HepG2 (cell line): ENCODE data around the gene NOM1. TPM values are rescaled to one million over a fixed set of nuclear protein-coding genes. Genes with fewer than 3 reads are reported as not detected.
A peak's percentile ranks its signal among the peaks of the same experiment; 100 is the strongest.

Experiments used
- ARNTL ChIP-seq: sonication (generic); formaldehyde crosslinking; IDR thresholded peaks from 2 replicates; pipeline ENCODE4 v1.4.0; 2020; ENCODE audit warnings: mild to moderate bottlenecking, missing genetic modification reagents
- EZH2 ChIP-seq: conservative IDR thresholded peaks from 2 replicates; pipeline ENCODE4 v1.6.1; 2012; ENCODE audit warnings: mild to moderate bottlenecking, low read depth, low read length, moderate library complexity
- FUBP1 ChIP-seq: sonication (generic); formaldehyde crosslinking; IDR thresholded peaks from 2 replicates; pipeline ENCODE4 v1.5.1; 2020; ENCODE audit warnings: missing genetic modification reagents, mild to moderate bottlenecking, borderline replicate concordance
- HNF1A ChIP-seq, 2 experiments: sonication (generic) in 1 of 2; formaldehyde crosslinking in 1 of 2; IDR thresholded peaks; 2 replicates each; pipeline versions ENCODE4 v1.4.0 to v1.6.1; 2016 to 2020; ENCODE audit warnings: borderline replicate concordance in 1 of 2, low read depth in 1 of 2, mild to moderate bottlenecking in 1 of 2, missing genetic modification reagents in 1 of 2
- NCOA2 ChIP-seq: sonication (generic); formaldehyde crosslinking; IDR thresholded peaks from 2 replicates; pipeline ENCODE4 v1.8.0; 2022; ENCODE audit warnings: inconsistent platforms
- NKX3-1 ChIP-seq: sonication (generic); formaldehyde crosslinking; IDR thresholded peaks from 2 replicates; pipeline ENCODE4 v1.5.0; 2020; ENCODE audit warnings: missing genetic modification reagents
- ZNF746 ChIP-seq: sonication (generic); formaldehyde crosslinking; IDR thresholded peaks from 2 replicates; pipeline ENCODE4 v1.8.0; 2022; ENCODE audit warnings: mild to moderate bottlenecking, missing genetic modification reagents
- polyA plus RNA-seq, 8 experiments: library from polyadenylated mRNA; depleted of rRNA in 3 of 8; stranded (reverse) in 7 of 8; unstranded in 1 of 8; fragments of >200 nt; fragmentation: Illumina TruSeq in 4 of 8; extraction: Trizol in 4 of 8; gene quantifications; 2 replicates each; pipeline versions ENCODE4 v1.2.1 to v1.2.3, GENCODE V29; 2011 to 2016; ENCODE audit warnings: low read depth in 4 of 8, missing spikeins in 1 of 8, mixed read lengths in 1 of 8; ENCODE audit not compliant: insufficient read depth in 1 of 8
- total RNA-seq, 5 experiments: library from RNA; depleted of rRNA; stranded (reverse); fragments of >200 nt; fragmentation: Illumina TruSeq; extraction: Trizol; gene quantifications; 2 replicates each; pipeline ENCODE4 v1.2.3, GENCODE V29; 2016; ENCODE audit warnings: low read depth in 1 of 5
- TF ChIP-seq, protein P1 (sequence below): sonication (generic); formaldehyde crosslinking; IDR thresholded peaks from 2 replicates; pipeline ENCODE4 v1.5.0; 2020; ENCODE audit warnings: mild to moderate bottlenecking, missing genetic modification reagents
- TF ChIP-seq, protein P2 (sequence below), 2 experiments: IDR thresholded peaks; 2 replicates each; pipeline ENCODE4 v1.6.1; 2011 to 2012; ENCODE audit warnings: low read length in 2 of 2, borderline replicate concordance in 1 of 2, low read depth in 1 of 2, mild to moderate bottlenecking in 1 of 2, moderate library complexity in 1 of 2
- TF ChIP-seq, protein P3 (sequence below): sonication (generic); formaldehyde crosslinking; IDR thresholded peaks from 2 replicates; pipeline ENCODE4 v1.8.1; 2022; ENCODE audit warnings: low read depth, mild to moderate bottlenecking, missing genetic modification reagents

Gene NOM1
- total and polyA plus RNA-seq, 2 of the 13 experiments (the other 11 are each of a cell fraction or from before 2014, with no cell fraction given), result 14.2 to 26.2 TPM

- TF ChIP-seq, protein P1, sequence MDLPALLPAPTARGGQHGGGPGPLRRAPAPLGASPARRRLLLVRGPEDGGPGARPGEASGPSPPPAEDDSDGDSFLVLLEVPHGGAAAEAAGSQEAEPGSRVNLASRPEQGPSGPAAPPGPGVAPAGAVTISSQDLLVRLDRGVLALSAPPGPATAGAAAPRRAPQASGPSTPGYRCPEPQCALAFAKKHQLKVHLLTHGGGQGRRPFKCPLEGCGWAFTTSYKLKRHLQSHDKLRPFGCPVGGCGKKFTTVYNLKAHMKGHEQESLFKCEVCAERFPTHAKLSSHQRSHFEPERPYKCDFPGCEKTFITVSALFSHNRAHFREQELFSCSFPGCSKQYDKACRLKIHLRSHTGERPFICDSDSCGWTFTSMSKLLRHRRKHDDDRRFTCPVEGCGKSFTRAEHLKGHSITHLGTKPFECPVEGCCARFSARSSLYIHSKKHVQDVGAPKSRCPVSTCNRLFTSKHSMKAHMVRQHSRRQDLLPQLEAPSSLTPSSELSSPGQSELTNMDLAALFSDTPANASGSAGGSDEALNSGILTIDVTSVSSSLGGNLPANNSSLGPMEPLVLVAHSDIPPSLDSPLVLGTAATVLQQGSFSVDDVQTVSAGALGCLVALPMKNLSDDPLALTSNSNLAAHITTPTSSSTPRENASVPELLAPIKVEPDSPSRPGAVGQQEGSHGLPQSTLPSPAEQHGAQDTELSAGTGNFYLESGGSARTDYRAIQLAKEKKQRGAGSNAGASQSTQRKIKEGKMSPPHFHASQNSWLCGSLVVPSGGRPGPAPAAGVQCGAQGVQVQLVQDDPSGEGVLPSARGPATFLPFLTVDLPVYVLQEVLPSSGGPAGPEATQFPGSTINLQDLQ (CRISPR knock-in tag), result no peak; the same call in 1 of the 2 replicates
- no peak for TF ChIP-seq EZH2
- TF ChIP-seq, protein P2, sequence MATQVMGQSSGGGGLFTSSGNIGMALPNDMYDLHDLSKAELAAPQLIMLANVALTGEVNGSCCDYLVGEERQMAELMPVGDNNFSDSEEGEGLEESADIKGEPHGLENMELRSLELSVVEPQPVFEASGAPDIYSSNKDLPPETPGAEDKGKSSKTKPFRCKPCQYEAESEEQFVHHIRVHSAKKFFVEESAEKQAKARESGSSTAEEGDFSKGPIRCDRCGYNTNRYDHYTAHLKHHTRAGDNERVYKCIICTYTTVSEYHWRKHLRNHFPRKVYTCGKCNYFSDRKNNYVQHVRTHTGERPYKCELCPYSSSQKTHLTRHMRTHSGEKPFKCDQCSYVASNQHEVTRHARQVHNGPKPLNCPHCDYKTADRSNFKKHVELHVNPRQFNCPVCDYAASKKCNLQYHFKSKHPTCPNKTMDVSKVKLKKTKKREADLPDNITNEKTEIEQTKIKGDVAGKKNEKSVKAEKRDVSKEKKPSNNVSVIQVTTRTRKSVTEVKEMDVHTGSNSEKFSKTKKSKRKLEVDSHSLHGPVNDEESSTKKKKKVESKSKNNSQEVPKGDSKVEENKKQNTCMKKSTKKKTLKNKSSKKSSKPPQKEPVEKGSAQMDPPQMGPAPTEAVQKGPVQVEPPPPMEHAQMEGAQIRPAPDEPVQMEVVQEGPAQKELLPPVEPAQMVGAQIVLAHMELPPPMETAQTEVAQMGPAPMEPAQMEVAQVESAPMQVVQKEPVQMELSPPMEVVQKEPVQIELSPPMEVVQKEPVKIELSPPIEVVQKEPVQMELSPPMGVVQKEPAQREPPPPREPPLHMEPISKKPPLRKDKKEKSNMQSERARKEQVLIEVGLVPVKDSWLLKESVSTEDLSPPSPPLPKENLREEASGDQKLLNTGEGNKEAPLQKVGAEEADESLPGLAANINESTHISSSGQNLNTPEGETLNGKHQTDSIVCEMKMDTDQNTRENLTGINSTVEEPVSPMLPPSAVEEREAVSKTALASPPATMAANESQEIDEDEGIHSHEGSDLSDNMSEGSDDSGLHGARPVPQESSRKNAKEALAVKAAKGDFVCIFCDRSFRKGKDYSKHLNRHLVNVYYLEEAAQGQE (IDR thresholded peaks at IDR 0.05; ENCODE audit: borderline replicate concordance in 1 of 2, low read depth in 1 of 2, low read length in 2 of 2), result 0 out of 4 replicates have a peak, but pooled peaks of 1 of the 2 experiments have one; percentile 49
- TF ChIP-seq ZNF746, result 0 out of 2 replicates have a peak, but pooled peaks have one; percentile 64
- TF ChIP-seq HNF1A (IDR thresholded peaks at IDR 0.05; ENCODE audit: low read depth), result no peak; the same call in 1 of the 2 replicates
- TF ChIP-seq HNF1A (CRISPR knock-in tag; IDR thresholded peaks at IDR 0.05; ENCODE audit: borderline replicate concordance), result 0 out of 2 replicates have a peak, but pooled peaks have one; percentile 11
- no peak for TF ChIP-seq FUBP1
- TF ChIP-seq, protein P3, sequence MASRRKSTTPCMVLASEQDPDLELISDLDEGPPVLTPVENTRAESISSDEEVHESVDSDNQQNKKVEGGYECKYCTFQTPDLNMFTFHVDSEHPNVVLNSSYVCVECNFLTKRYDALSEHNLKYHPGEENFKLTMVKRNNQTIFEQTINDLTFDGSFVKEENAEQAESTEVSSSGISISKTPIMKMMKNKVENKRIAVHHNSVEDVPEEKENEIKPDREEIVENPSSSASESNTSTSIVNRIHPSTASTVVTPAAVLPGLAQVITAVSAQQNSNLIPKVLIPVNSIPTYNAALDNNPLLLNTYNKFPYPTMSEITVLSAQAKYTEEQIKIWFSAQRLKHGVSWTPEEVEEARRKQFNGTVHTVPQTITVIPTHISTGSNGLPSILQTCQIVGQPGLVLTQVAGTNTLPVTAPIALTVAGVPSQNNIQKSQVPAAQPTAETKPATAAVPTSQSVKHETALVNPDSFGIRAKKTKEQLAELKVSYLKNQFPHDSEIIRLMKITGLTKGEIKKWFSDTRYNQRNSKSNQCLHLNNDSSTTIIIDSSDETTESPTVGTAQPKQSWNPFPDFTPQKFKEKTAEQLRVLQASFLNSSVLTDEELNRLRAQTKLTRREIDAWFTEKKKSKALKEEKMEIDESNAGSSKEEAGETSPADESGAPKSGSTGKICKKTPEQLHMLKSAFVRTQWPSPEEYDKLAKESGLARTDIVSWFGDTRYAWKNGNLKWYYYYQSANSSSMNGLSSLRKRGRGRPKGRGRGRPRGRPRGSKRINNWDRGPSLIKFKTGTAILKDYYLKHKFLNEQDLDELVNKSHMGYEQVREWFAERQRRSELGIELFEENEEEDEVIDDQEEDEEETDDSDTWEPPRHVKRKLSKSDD, result no peak
- 0 out of 2 replicates have a peak, but pooled peaks have one; percentile 71 for TF ChIP-seq NKX3-1 (CRISPR knock-in tag)
- TF ChIP-seq NCOA2 (CRISPR knock-in tag), result peak; percentile 77
- TF ChIP-seq ARNTL (CRISPR knock-in tag), result no peak
Measured at GRCh38 chr7:157011333-157012112, 62.0 kb downstream of the NOM1 start (continued).
